GM23338 (cell line): ENCODE measurements around the gene SAC3D1. TPM values are rescaled to one million over a fixed set of nuclear protein-coding genes. Genes with fewer than 3 reads are reported as not detected.
"Not testable (repeated sequence)": the region's sequence is repeated elsewhere in the genome, so short reads cannot be mapped to it uniquely, and the experiment has no call there.

Source experiments
- ATAC-seq: fragments of 200-7000 bp; cut with Tn5 transposase; 3 replicates; pipeline ENCODE4 v1.9.1; 2020
- DNase-seq: peaks from one replicate; pipeline ENCODE4 v3.0.0-alpha.2; 2015; ENCODE audit warnings: low spot score
- H2AFZ ChIP-seq: fragments of 200-600 bp; sonication (generic); 2 replicates; pipeline ENCODE4 v1.8.0; 2016; ENCODE audit warnings: antibody characterized with exemption, mild to moderate bottlenecking, moderate library complexity
- H3F3A ChIP-seq: fragments of 200-600 bp; sonication (generic); replicated peaks from 2 replicates; pipeline ENCODE4 v1.8.0; 2017; ENCODE audit warnings: antibody characterized with exemption, mixed run types, low read depth
- H3K27ac ChIP-seq: fragments of 200-600 bp; sonication (generic); 2 replicates; pipeline ENCODE4 v1.6.1; 2016; ENCODE audit warnings: low read depth
- H3K27me3 ChIP-seq: fragments of 200-600 bp; sonication (generic); 2 replicates; pipeline ENCODE4 v1.8.0; 2016; ENCODE audit warnings: mild to moderate bottlenecking, mixed run types, moderate library complexity; ENCODE audit not compliant: insufficient read depth
- H3K36me3 ChIP-seq: fragments of 200-600 bp; sonication (generic); 2 replicates; pipeline ENCODE4 v1.8.0; 2016; ENCODE audit warnings: mild to moderate bottlenecking; ENCODE audit not compliant: insufficient read depth
- H3K4me1 ChIP-seq: fragments of 200-600 bp; sonication (generic); 2 replicates; pipeline ENCODE4 v1.8.0; 2016; ENCODE audit warnings: mild to moderate bottlenecking, moderate library complexity; ENCODE audit not compliant: insufficient read depth
- H3K4me2 ChIP-seq: fragments of 200-600 bp; sonication (generic); 2 replicates; pipeline ENCODE4 v1.7.1; 2017; ENCODE audit warnings: mixed run types
- H3K4me3 ChIP-seq: fragments of 200-600 bp; sonication (generic); 2 replicates; pipeline ENCODE4 v1.6.1; 2016; ENCODE audit warnings: mixed run types
- H3K79me2 ChIP-seq: fragments of 200-600 bp; sonication (generic); replicated peaks from 2 replicates; pipeline ENCODE4 v1.8.0; 2017; ENCODE audit warnings: mild to moderate bottlenecking; ENCODE audit not compliant: insufficient read depth
- H3K9me2 ChIP-seq: fragments of 200-600 bp; sonication (generic); 2 replicates; pipeline ENCODE4 v1.8.0; 2017; ENCODE audit not compliant: insufficient read depth
- H4K20me1 ChIP-seq: fragments of 200-600 bp; sonication (generic); replicated peaks from 2 replicates; pipeline ENCODE4 v1.8.0; 2017; ENCODE audit warnings: mild to moderate bottlenecking; ENCODE audit not compliant: insufficient read depth
- H3K27ac Mint-ChIP-seq: 2 replicates; pipeline ENCODE4 v1.8.0; 2020; ENCODE audit warnings: inconsistent platforms, mild to moderate bottlenecking, moderate library complexity, mixed read lengths
- H3K27me3 Mint-ChIP-seq: 3 replicates; pipeline ENCODE4 v1.8.0; 2022; ENCODE audit warnings: low read depth, mild to moderate bottlenecking, moderate library complexity, mixed read lengths, inconsistent platforms; ENCODE audit not compliant: insufficient read depth, poor library complexity
- H3K36me3 Mint-ChIP-seq: 3 replicates; pipeline ENCODE4 v1.8.0; 2021; ENCODE audit warnings: low read depth, mild to moderate bottlenecking, inconsistent platforms, moderate library complexity, mixed read lengths
- H3K4me1 Mint-ChIP-seq: 3 replicates; pipeline ENCODE4 v1.8.0; 2020; ENCODE audit warnings: mild to moderate bottlenecking, inconsistent platforms, mixed read lengths
- H3K4me3 Mint-ChIP-seq: 3 replicates; pipeline ENCODE4 v1.8.0; 2021; ENCODE audit warnings: moderate library complexity, mild to moderate bottlenecking, inconsistent platforms, mixed read lengths
- H3K9me3 Mint-ChIP-seq: 3 replicates; pipeline ENCODE4 v1.8.0; 2020; ENCODE audit warnings: moderate library complexity, mild to moderate bottlenecking, inconsistent platforms, mixed read lengths
- JUNB ChIP-seq: IDR thresholded peaks from one replicate; pipeline ENCODE4 v1.6.1; 2016; ENCODE audit warnings: antibody characterized with exemption; ENCODE audit not compliant: unreplicated experiment
- POLR2AphosphoS5 ChIP-seq: IDR thresholded peaks from 2 replicates; pipeline ENCODE4 v1.6.1; 2016; ENCODE audit warnings: antibody characterized with exemption, low read depth
- ZNF114 ChIP-seq: fragments of 250-450 bp; sonication (Bioruptor Pico); IDR thresholded peaks from 2 replicates; pipeline ENCODE4 v1.5.0; 2020; ENCODE audit warnings: mild to moderate bottlenecking, moderate library complexity
- polyA plus RNA-seq: library from polyadenylated mRNA; unstranded; fragments of >200 nt; fragmentation: Nextera tagmentation; extraction: Ambion mirVana; gene quantifications from 2 replicates; pipeline ENCODE4 v1.2.1, GENCODE V29; 2016
- total RNA-seq: library from RNA; depleted of rRNA; stranded (reverse); fragments of >200 nt; shearing (Covaris generic); gene quantifications from 2 replicates; pipeline ENCODE4 v1.2.3, GENCODE V29; 2014
- TF ChIP-seq, protein P1 (sequence below), 2 experiments: fragments of 200-600 bp in 1 of 2; sonication (generic) in 1 of 2; conservative IDR thresholded peaks; 2 replicates each; pipeline versions ENCODE4 v1.5.1 to v1.6.1; 2016 to 2017; ENCODE audit warnings: antibody characterized with exemption in 2 of 2, low read depth in 2 of 2, mild to moderate bottlenecking in 2 of 2, moderate library complexity in 1 of 2
- TF ChIP-seq, protein P2 (sequence below): IDR thresholded peaks from 2 replicates; pipeline ENCODE4 v1.6.1; 2016; ENCODE audit warnings: antibody characterized with exemption

Gene SAC3D1
- total and polyA plus RNA-seq, 2 experiments from 2014 or later, result 21.6 to 30.3 TPM

DNA sequence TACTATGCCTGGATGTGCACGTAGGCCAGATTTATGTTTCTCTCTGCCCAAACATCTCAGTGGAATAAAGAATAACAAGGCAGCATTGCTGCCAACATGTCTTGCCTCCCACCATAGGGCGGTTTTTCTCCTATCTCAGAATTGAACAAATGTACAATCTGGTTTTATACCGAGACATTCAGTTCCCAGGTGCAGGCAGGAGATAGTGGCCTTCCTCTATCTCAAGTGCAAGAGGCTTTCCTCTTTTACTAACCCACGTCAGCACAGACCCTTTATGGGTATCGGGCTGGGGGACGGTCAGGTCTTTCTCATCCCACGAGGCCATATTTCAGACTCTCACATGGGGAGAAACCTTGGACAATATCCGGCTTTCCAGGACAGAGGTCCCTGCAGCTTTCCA is 17.5 kb upstream of the SAC3D1 start:
- ATAC-seq, H3F3A ChIP-seq, H3K4me3 Mint-ChIP-seq, H3K27ac ChIP-seq, H3K9me2 ChIP-seq, H3K4me1 Mint-ChIP-seq, H3K36me3 ChIP-seq, H3K27ac Mint-ChIP-seq, H3K79me2 ChIP-seq, H4K20me1 ChIP-seq, H3K4me3 ChIP-seq, H3K4me1 ChIP-seq, H3K27me3 Mint-ChIP-seq, H3K27me3 ChIP-seq, DNase-seq, H2AFZ ChIP-seq, H3K9me3 Mint-ChIP-seq, H3K4me2 ChIP-seq: not testable (repeated sequence)
- peaks cover 22% of the 10 kb centered on the region for H3K36me3 Mint-ChIP-seq

DNA sequence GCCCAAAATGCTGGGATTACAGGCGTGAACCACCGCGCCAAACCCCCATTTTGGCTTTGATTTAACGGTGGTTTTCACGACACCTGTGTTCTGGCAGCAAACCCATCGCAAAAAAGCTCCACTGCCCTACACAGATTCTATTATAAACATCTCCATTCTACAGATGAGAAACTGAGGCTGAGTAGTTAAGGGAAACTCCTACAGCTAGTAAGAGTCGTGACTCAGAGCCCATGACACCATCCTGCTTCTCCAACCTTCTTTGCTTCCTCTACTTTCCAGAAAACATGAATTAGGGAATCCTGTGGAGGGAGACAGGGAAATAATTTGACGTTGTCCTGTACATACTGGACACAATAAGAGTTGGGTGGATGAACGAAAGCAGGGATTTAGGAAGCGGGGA is 14.2 kb upstream of the SAC3D1 start:
- ATAC-seq, result no peak
- H3K27ac ChIP-seq, result no peak overlapping the region

More for the DNA sequence above, 14.2 kb upstream of the SAC3D1 start:
- Histone ChIP-seq H4K20me1 (no peaks in the 10 kb centered on the region), H3K4me3 (peak overlapping the region; percentile 55), H3K9me2 (no peaks in the 10 kb centered on the region), H3K4me1 (no peaks in the 10 kb centered on the region; the same call in 1 of the 2 replicates), H2AFZ (peak overlapping the region; percentile 30; the same call in 1 of the 2 replicates), H3K79me2 (no peaks in the 10 kb centered on the region), H3K4me2 (peak overlapping the region; percentile 71), H3F3A (no peaks in the 10 kb centered on the region), H3K27me3 (no peaks in the 10 kb centered on the region), H3K36me3 (no peaks in the 10 kb centered on the region)
- Mint-ChIP-seq H3K4me1 (peaks cover 8% of the 10 kb centered on the region; the same call in 2 of the 3 replicates), H3K27me3 (peaks cover 9% of the 10 kb centered on the region), H3K36me3 (peaks cover 6% of the 10 kb centered on the region; the same call in 1 of the 3 replicates), H3K9me3 (no peaks in the 10 kb centered on the region), H3K27ac (no peak overlapping the region), H3K4me3 (peak overlapping the region; percentile 74)
- TF ChIP-seq, protein P1, sequence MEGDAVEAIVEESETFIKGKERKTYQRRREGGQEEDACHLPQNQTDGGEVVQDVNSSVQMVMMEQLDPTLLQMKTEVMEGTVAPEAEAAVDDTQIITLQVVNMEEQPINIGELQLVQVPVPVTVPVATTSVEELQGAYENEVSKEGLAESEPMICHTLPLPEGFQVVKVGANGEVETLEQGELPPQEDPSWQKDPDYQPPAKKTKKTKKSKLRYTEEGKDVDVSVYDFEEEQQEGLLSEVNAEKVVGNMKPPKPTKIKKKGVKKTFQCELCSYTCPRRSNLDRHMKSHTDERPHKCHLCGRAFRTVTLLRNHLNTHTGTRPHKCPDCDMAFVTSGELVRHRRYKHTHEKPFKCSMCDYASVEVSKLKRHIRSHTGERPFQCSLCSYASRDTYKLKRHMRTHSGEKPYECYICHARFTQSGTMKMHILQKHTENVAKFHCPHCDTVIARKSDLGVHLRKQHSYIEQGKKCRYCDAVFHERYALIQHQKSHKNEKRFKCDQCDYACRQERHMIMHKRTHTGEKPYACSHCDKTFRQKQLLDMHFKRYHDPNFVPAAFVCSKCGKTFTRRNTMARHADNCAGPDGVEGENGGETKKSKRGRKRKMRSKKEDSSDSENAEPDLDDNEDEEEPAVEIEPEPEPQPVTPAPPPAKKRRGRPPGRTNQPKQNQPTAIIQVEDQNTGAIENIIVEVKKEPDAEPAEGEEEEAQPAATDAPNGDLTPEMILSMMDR (conservative IDR thresholded peaks at IDR 0.05; ENCODE audit: low read depth in 2 of 2), result no peak
- TF ChIP-seq JUNB, result no peak
- TF ChIP-seq POLR2AphosphoS5, result no peak
- TF ChIP-seq, protein P2, sequence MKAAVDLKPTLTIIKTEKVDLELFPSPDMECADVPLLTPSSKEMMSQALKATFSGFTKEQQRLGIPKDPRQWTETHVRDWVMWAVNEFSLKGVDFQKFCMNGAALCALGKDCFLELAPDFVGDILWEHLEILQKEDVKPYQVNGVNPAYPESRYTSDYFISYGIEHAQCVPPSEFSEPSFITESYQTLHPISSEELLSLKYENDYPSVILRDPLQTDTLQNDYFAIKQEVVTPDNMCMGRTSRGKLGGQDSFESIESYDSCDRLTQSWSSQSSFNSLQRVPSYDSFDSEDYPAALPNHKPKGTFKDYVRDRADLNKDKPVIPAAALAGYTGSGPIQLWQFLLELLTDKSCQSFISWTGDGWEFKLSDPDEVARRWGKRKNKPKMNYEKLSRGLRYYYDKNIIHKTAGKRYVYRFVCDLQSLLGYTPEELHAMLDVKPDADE, result no peak
- no peak for TF ChIP-seq ZNF114
- no peak for DNase-seq
